Gastrocnemius medialis (tissue), 4 donors: ENCODE results near the gene CMTM2.

Experiments used
- CTCF ChIP-seq, 5 experiments: fragments of 450-650 bp in 3 of 5; fragments of 200-600 bp in 2 of 5; sonication (generic) in 2 of 5; IDR thresholded peaks in 4 of 5; conservative IDR thresholded peaks in 1 of 5; 1 replicate in 4 of 5; 2 replicates in 1 of 5; pipeline ENCODE4 v1.5.1; 2016 to 2019; ENCODE audit warnings: antibody characterized with exemption in 5 of 5, mild to moderate bottlenecking in 3 of 5, moderate library complexity in 3 of 5
- POLR2A ChIP-seq, 2 donors: fragments of 450-650 bp; IDR thresholded peaks; one replicate each; pipeline ENCODE4 v1.6.1; 2017; ENCODE audit warnings: antibody characterized with exemption in 2 of 2, mild to moderate bottlenecking in 2 of 2, moderate library complexity in 2 of 2

DNA sequence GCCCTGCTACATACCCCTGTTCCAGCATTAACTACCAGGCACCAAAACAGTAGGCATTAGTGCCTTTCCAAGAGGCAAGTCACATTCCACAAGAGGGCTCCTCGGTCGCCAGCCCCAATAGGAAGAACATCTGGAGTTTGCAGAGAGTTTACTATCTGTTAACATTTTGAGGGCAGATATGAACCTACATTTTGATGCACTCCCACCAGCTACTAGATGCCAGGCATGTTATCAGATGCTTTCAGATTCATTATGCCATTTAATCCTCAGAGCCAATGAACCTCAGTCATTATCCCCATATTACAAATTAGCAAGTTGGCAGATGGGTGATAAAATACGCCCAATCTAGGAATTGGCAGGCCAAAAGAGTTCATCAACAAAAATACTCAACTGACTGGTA, 4.2 kb upstream of the CMTM2 start:
- TF ChIP-seq CTCF (IDR thresholded peaks at IDR 0.05 in 4 of 5, conservative IDR thresholded peaks at IDR 0.05 in 1 of 5): no peak
- no peak for TF ChIP-seq POLR2A (IDR thresholded peaks at IDR 0.05)
